NT2/D1 (cell line): ENCODE results near the gene SARNP.
"Not testable (repeated sequence)": the region's sequence is repeated elsewhere in the genome, so short reads cannot be mapped to it uniquely, and the experiment has no call there.

ENCODE experiments used
- SUZ12 ChIP-seq: IDR thresholded peaks from 2 replicates; pipeline ENCODE4 v1.6.1; 2011; ENCODE audit not compliant: insufficient read length, insufficient read depth; ENCODE audit errors: extremely low read depth
- YY1 ChIP-seq: IDR thresholded peaks from 2 replicates; pipeline ENCODE4 v1.6.1; 2011; ENCODE audit not compliant: insufficient read length, insufficient read depth

DNA sequence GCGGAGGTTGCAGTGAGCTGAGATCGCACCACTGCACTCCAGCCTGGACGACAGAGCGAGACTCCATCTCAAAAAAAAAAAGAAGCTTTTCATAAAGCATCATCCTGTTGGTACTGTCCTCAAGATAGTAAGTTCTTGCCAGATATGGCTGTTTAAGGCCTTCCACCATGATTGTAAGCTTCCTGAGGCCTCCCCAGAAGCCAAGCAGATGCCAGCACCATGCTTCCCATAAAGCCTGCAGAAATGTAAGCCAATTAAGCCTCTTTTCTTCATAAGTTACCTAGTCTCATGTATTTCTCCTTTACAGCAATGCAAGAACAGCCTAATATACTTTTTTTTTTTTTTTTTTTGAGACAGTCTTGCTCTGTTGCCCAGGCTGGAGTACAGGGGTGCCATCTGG is 58.9 kb downstream of the SARNP start:
- not testable (repeated sequence) for TF ChIP-seq SUZ12, YY1
